ENCODE measurements around the gene TPCN2.

GRCh38 chr11:69002570-69003231 is 46.0 kb upstream of the TPCN2 start:
- TF ChIP-seq USF1 (CRISPR knock-in tag; IDR thresholded peaks at IDR 0.05) (no peak), ZNF24 (IDR thresholded peaks at IDR 0.05) (no peak), LEF1 (IDR thresholded peaks at IDR 0.05) (no peak), MAFK (IDR thresholded peaks at IDR 0.05; ENCODE audit: low read length) (no peak), MXI1 (IDR thresholded peaks at IDR 0.05; ENCODE audit: low read depth, low read length) (no peak), RAD21 (CRISPR knock-in tag; conservative IDR thresholded peaks at IDR 0.05 in 1 of 2, IDR thresholded peaks at IDR 0.05 in 1 of 2) (no peak)

All from K562 (cell line).